ENCODE data around the gene EBF4. TPM values are rescaled to one million over a fixed set of nuclear protein-coding genes. Genes with fewer than 3 reads are reported as not detected.

EBF4 gene
- total RNA-seq, 4 donors from 2014 or later, result 3.7 to 101 (median 5.4) TPM

DNA sequence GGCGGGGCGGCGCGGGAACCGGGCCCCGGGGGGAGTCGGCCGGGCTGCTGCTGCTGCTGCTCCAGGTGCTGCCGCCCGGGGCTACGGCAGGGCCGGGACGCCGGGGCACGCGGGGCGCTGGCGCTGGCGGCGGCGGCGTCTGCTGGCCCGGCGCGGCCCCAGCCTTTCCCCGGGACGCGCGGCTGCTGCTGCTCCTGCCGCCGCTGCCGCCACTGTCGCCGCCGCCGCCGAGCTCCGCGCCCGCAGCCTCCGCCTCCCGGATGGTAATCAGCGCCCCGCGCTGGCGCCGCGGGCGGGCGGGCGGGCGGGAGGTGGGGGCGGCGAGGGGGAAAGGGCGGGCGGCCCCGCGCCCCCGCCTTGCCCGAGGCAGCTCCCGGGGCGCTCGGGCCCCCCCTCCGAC, 306 bp downstream of the EBF4 start:
- DNase-seq, result no peak
- intact Hi-C loops (cut with DNase I; ENCODE audit: low total_unique reads), result loop anchor here (5.0 kb wide), 1 partner anchor 41 kb away; the partner anchor contains the start of gene NOP56
- Histone ChIP-seq H3K4me3 (peak overlapping the region in 3 of 4 donors; percentile 41 to 58 (median 52)), H3K27me3 (peaks cover 83% of the 10 kb centered on the region), H3K4me1 (peaks cover 3 to 20% (median 13%) of the 10 kb centered on the region in 4 donors), H3K9me3 (no peaks in the 10 kb centered on the region), H3K27ac (peak overlapping the region in 2 of 4 donors; percentile 64 to 74), H3K36me3 (no peaks in the 10 kb centered on the region)
- WGBS, 2 donors (ENCODE audit: low coverage in 1 of 2), result 0% methylated on average over 19 of the region's 64 CpGs; no CpG with 5 or more reads in 1 of the 2 donors
- TF ChIP-seq POLR2A (IDR thresholded peaks at IDR 0.05) (no peak), POLR2AphosphoS5 (IDR thresholded peaks at IDR 0.05) (no peak)
- in situ Hi-C loops (cut with MboI; ENCODE audit: low pct_ligation_motif_present in 1 of 4, low pct_unique_long_range_greater_than_20kb in 1 of 4, low sequenced_read_pairs in 3 of 4), result no loop called here

DNA sequence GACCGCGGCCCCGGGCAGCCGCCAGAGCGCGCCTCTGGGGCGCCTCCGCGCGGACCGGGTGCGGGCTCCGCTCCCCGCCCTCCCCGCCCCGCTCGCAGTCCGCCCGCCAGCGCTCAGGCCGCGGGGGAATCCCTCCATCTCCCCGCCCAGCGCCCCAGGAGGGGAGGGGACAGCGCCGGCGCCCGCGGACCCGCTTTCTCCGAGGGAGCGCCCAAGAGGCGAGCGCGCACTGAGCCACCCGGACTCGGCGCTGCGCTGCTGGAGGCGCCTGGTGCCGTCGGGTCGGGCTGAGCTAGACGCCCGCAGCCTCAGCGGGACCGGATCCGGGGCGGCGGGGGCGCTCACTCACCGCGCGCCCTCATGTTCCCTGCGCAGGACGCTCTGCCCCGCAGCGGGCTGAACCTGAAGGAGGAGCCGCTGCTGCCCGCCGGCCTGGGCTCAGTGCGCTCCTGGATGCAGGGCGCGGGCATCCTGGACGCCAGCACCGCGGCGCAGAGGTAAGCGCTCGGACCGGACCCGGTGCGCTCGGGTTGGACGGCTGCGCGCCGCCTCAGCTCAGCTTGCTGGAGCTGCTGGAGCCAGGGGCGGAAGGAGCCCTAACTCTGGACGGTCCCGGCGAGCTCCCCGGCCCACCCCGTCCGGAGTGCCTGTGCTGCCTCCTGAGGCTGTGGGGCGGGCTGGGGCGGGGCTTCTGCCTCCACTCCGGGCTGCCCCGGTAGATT, 867 bp downstream of the EBF4 start:
- 7% methylated on average over 21 of the region's 89 CpGs; no CpG with 5 or more reads in 1 of the 2 donors for whole genome bisulfite sequencing, 2 donors (ENCODE audit: low coverage in 1 of 2)
- peaks cover 0 to 16% (median 11%) of the 10 kb centered on the region in 4 donors for H3K4me1 ChIP-seq
- TF ChIP-seq POLR2AphosphoS5 (IDR thresholded peaks at IDR 0.05) (no peak), CTCF (IDR thresholded peaks at IDR 0.05) (no peak), POLR2A (IDR thresholded peaks at IDR 0.05) (no peak), EP300 (IDR thresholded peaks at IDR 0.05; ENCODE audit: low read depth) (no peak)
- DNase-seq, result peak; percentile 36
- peak overlapping the region; percentile 41 to 52 (median 46) for H3K4me3 ChIP-seq
- intact Hi-C loops (cut with DNase I; ENCODE audit: low total_unique reads), result loop anchor here (5.0 kb wide), 1 partner anchor 41 kb away; the partner anchor contains the start of gene NOP56
- H3K36me3 ChIP-seq, result no peaks in the 10 kb centered on the region
- in situ Hi-C loops (cut with MboI; ENCODE audit: low pct_ligation_motif_present in 1 of 4, low pct_unique_long_range_greater_than_20kb in 1 of 4, low sequenced_read_pairs in 3 of 4), result no loop called here
- H3K9me3 ChIP-seq, result no peaks in the 10 kb centered on the region
- peaks cover 79% of the 10 kb centered on the region for H3K27me3 ChIP-seq
- peak overlapping the region in 2 of 4 donors; percentile 64 to 74 for H3K27ac ChIP-seq

- no peak for DNase-seq
- peak overlapping the region in 3 of 4 donors; percentile 41 to 52 (median 44) for H3K4me3 ChIP-seq
- H3K27me3 ChIP-seq, result peaks cover 73% of the 10 kb centered on the region
- in situ Hi-C loops (cut with MboI; ENCODE audit: low pct_ligation_motif_present in 1 of 4, low pct_unique_long_range_greater_than_20kb in 1 of 4, low sequenced_read_pairs in 3 of 4) (no loop called here), intact Hi-C loops (cut with DNase I; ENCODE audit: low total_unique reads) (loop anchor here (5.0 kb wide), 1 partner anchor 42 kb away; the partner anchor contains the start of gene NOP56)
- TF ChIP-seq POLR2A (IDR thresholded peaks at IDR 0.05), result no peak
- TF ChIP-seq CTCF (IDR thresholded peaks at IDR 0.05), result no peak
- no peak for TF ChIP-seq EP300 (IDR thresholded peaks at IDR 0.05; ENCODE audit: low read depth)
- no peak for TF ChIP-seq POLR2AphosphoS5 (IDR thresholded peaks at IDR 0.05)
- H3K36me3 ChIP-seq, result no peaks in the 10 kb centered on the region
- WGBS, 2 donors (ENCODE audit: low coverage in 1 of 2), result 27% methylated on average over 21 of the region's 23 CpGs; no CpG with 5 or more reads in 1 of the 2 donors
- no peak overlapping the region for H3K27ac ChIP-seq
- peaks cover 0 to 16% (median 11%) of the 10 kb centered on the region in 4 donors for H3K4me1 ChIP-seq
- no peaks in the 10 kb centered on the region for H3K9me3 ChIP-seq
Measured at GRCh38 chr20:2694008-2694471, 1.5 kb downstream of the EBF4 start.

DNA sequence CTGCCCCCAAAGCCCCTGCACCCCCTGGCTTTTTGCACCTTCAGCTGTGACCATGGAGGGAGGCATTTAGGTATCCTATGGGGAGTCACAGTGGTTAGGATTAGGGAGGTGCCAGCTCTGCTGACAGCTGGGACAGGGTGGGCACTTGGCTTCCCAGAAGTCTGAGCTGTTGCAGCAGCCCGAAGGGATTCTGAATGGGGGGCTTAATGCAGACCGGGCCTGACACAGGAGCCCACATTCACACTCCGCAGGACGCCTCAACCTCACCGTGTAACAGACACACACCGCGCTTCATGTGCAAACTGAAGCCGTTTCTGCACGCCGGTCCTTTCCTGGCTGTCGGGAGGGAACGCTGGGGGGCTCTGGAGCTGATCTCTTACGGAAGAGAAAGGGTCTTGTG, 1.9 kb downstream of the EBF4 start:
- DNase-seq, result no peak
- Histone ChIP-seq H3K4me1 (peaks cover 0 to 16% (median 11%) of the 10 kb centered on the region in 4 donors), H3K27ac (no peak overlapping the region), H3K27me3 (peaks cover 68% of the 10 kb centered on the region), H3K4me3 (no peak overlapping the region), H3K36me3 (no peaks in the 10 kb centered on the region), H3K9me3 (no peaks in the 10 kb centered on the region)
- 64% methylated on average over 13 of the region's 13 CpGs; no CpG with 5 or more reads in 1 of the 2 donors for WGBS, 2 donors (ENCODE audit: low coverage in 1 of 2)
- intact Hi-C loops (cut with DNase I; ENCODE audit: low total_unique reads), result loop anchor here (5.0 kb wide), 1 partner anchor 42 kb away; the partner anchor contains the start of gene NOP56
- in situ Hi-C loops (cut with MboI; ENCODE audit: low pct_ligation_motif_present in 1 of 4, low pct_unique_long_range_greater_than_20kb in 1 of 4, low sequenced_read_pairs in 3 of 4), result no loop called here
- TF ChIP-seq POLR2A (IDR thresholded peaks at IDR 0.05) (no peak), CTCF (IDR thresholded peaks at IDR 0.05) (no peak), EP300 (IDR thresholded peaks at IDR 0.05; ENCODE audit: low read depth) (no peak), POLR2AphosphoS5 (IDR thresholded peaks at IDR 0.05) (no peak)
